GM23338 (cell line): ENCODE results near the gene ROBO1. TPM values are rescaled to one million over a fixed set of nuclear protein-coding genes. Genes with fewer than 3 reads are reported as not detected.

Experiments used
- ATAC-seq: fragments of 200-7000 bp; cut with Tn5 transposase; 3 replicates; pipeline ENCODE4 v1.9.1; 2020
- DNase-seq: peaks from one replicate; pipeline ENCODE4 v3.0.0-alpha.2; 2015; ENCODE audit warnings: low spot score
- H2AFZ ChIP-seq: fragments of 200-600 bp; sonication (generic); 2 replicates; pipeline ENCODE4 v1.8.0; 2016; ENCODE audit warnings: antibody characterized with exemption, mild to moderate bottlenecking, moderate library complexity
- H3F3A ChIP-seq: fragments of 200-600 bp; sonication (generic); replicated peaks from 2 replicates; pipeline ENCODE4 v1.8.0; 2017; ENCODE audit warnings: antibody characterized with exemption, mixed run types, low read depth
- H3K27ac ChIP-seq: fragments of 200-600 bp; sonication (generic); 2 replicates; pipeline ENCODE4 v1.6.1; 2016; ENCODE audit warnings: low read depth
- H3K27me3 ChIP-seq: fragments of 200-600 bp; sonication (generic); 2 replicates; pipeline ENCODE4 v1.8.0; 2016; ENCODE audit warnings: mild to moderate bottlenecking, mixed run types, moderate library complexity; ENCODE audit not compliant: insufficient read depth
- H3K36me3 ChIP-seq: fragments of 200-600 bp; sonication (generic); 2 replicates; pipeline ENCODE4 v1.8.0; 2016; ENCODE audit warnings: mild to moderate bottlenecking; ENCODE audit not compliant: insufficient read depth
- H3K4me1 ChIP-seq: fragments of 200-600 bp; sonication (generic); 2 replicates; pipeline ENCODE4 v1.8.0; 2016; ENCODE audit warnings: mild to moderate bottlenecking, moderate library complexity; ENCODE audit not compliant: insufficient read depth
- H3K4me2 ChIP-seq: fragments of 200-600 bp; sonication (generic); 2 replicates; pipeline ENCODE4 v1.7.1; 2017; ENCODE audit warnings: mixed run types
- H3K4me3 ChIP-seq: fragments of 200-600 bp; sonication (generic); 2 replicates; pipeline ENCODE4 v1.6.1; 2016; ENCODE audit warnings: mixed run types
- H3K79me2 ChIP-seq: fragments of 200-600 bp; sonication (generic); replicated peaks from 2 replicates; pipeline ENCODE4 v1.8.0; 2017; ENCODE audit warnings: mild to moderate bottlenecking; ENCODE audit not compliant: insufficient read depth
- H3K9me2 ChIP-seq: fragments of 200-600 bp; sonication (generic); 2 replicates; pipeline ENCODE4 v1.8.0; 2017; ENCODE audit not compliant: insufficient read depth
- H4K20me1 ChIP-seq: fragments of 200-600 bp; sonication (generic); replicated peaks from 2 replicates; pipeline ENCODE4 v1.8.0; 2017; ENCODE audit warnings: mild to moderate bottlenecking; ENCODE audit not compliant: insufficient read depth
- H3K27ac Mint-ChIP-seq: 2 replicates; pipeline ENCODE4 v1.8.0; 2020; ENCODE audit warnings: inconsistent platforms, mild to moderate bottlenecking, moderate library complexity, mixed read lengths
- H3K27me3 Mint-ChIP-seq: 3 replicates; pipeline ENCODE4 v1.8.0; 2022; ENCODE audit warnings: low read depth, mild to moderate bottlenecking, moderate library complexity, mixed read lengths, inconsistent platforms; ENCODE audit not compliant: insufficient read depth, poor library complexity
- H3K36me3 Mint-ChIP-seq: 3 replicates; pipeline ENCODE4 v1.8.0; 2021; ENCODE audit warnings: low read depth, mild to moderate bottlenecking, inconsistent platforms, moderate library complexity, mixed read lengths
- H3K4me1 Mint-ChIP-seq: 3 replicates; pipeline ENCODE4 v1.8.0; 2020; ENCODE audit warnings: mild to moderate bottlenecking, inconsistent platforms, mixed read lengths
- H3K4me3 Mint-ChIP-seq: 3 replicates; pipeline ENCODE4 v1.8.0; 2021; ENCODE audit warnings: moderate library complexity, mild to moderate bottlenecking, inconsistent platforms, mixed read lengths
- H3K9me3 Mint-ChIP-seq: 3 replicates; pipeline ENCODE4 v1.8.0; 2020; ENCODE audit warnings: moderate library complexity, mild to moderate bottlenecking, inconsistent platforms, mixed read lengths
- CREB1 ChIP-seq: fragments of 250-450 bp; sonication (Bioruptor Pico); IDR thresholded peaks from 2 replicates; pipeline ENCODE4 v1.5.0; 2020; ENCODE audit warnings: low read depth, mild to moderate bottlenecking, moderate library complexity
- EZH2 ChIP-seq: fragments of 200-600 bp; sonication (generic); IDR thresholded peaks from one replicate; pipeline ENCODE4 v1.8.0; 2017; ENCODE audit warnings: antibody characterized with exemption, mild to moderate bottlenecking, low read depth; ENCODE audit not compliant: unreplicated experiment
- JUNB ChIP-seq: IDR thresholded peaks from one replicate; pipeline ENCODE4 v1.6.1; 2016; ENCODE audit warnings: antibody characterized with exemption; ENCODE audit not compliant: unreplicated experiment
- ZNF114 ChIP-seq: fragments of 250-450 bp; sonication (Bioruptor Pico); IDR thresholded peaks from 2 replicates; pipeline ENCODE4 v1.5.0; 2020; ENCODE audit warnings: mild to moderate bottlenecking, moderate library complexity
- ZNF331 ChIP-seq: fragments of 250-450 bp; sonication (Bioruptor Pico); IDR thresholded peaks from 2 replicates; pipeline ENCODE4 v1.5.0; 2020; ENCODE audit warnings: low read depth, mild to moderate bottlenecking, moderate library complexity
- polyA plus RNA-seq: library from polyadenylated mRNA; unstranded; fragments of >200 nt; fragmentation: Nextera tagmentation; extraction: Ambion mirVana; gene quantifications from 2 replicates; pipeline ENCODE4 v1.2.1, GENCODE V29; 2016
- total RNA-seq: library from RNA; depleted of rRNA; stranded (reverse); fragments of >200 nt; shearing (Covaris generic); gene quantifications from 2 replicates; pipeline ENCODE4 v1.2.3, GENCODE V29; 2014
- TF ChIP-seq, protein P1 (sequence below): fragments of 250-450 bp; sonication (Bioruptor Pico); IDR thresholded peaks from 2 replicates; pipeline ENCODE4 v1.5.0; 2020; ENCODE audit warnings: mild to moderate bottlenecking, moderate library complexity
- TF ChIP-seq, protein P2 (sequence below), 2 experiments: fragments of 200-600 bp in 1 of 2; sonication (generic) in 1 of 2; conservative IDR thresholded peaks; 2 replicates each; pipeline versions ENCODE4 v1.5.1 to v1.6.1; 2016 to 2017; ENCODE audit warnings: antibody characterized with exemption in 2 of 2, low read depth in 2 of 2, mild to moderate bottlenecking in 2 of 2, moderate library complexity in 1 of 2

The ROBO1 gene
- total and polyA plus RNA-seq, 2 experiments from 2014 or later = 19.2 to 78.3 TPM

DNA sequence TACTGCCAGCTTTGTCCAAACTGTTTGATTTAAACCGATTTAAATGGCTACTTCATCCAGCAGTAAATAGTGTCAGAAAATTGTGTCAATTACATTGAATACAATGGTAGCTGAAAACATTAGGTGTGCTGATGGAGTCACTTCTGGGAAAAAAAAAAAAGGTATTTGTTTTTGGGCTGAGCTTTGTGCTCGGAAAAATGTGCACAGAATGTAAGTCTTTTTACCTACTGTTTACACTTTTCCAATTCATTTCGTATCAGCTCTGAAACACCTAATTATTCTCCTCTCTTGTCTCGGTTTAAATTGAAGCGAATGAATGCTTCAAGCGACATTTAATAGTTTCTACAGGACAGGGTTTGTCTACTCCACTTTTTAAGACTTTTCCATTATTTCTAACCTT, 1078.4 kb downstream of the ROBO1 start:
- peaks cover 9% of the 10 kb centered on the region; the same call in 2 of the 3 replicates for H3K36me3 Mint-ChIP-seq
- no peaks in the 10 kb centered on the region for H4K20me1 ChIP-seq
- no peaks in the 10 kb centered on the region for H3K9me2 ChIP-seq
- ATAC-seq (no peak), DNase-seq (no peak)
- no peak overlapping the region for H3K27ac ChIP-seq
- H3K36me3 ChIP-seq = no peaks in the 10 kb centered on the region
- no peak overlapping the region for H3K4me2 ChIP-seq
- H2AFZ ChIP-seq = no peak overlapping the region
- no peak overlapping the region for H3K27ac Mint-ChIP-seq
- no peak overlapping the region for H3K4me3 ChIP-seq
- H3F3A ChIP-seq = no peaks in the 10 kb centered on the region
- no peaks in the 10 kb centered on the region for H3K79me2 ChIP-seq
- no peak overlapping the region for H3K4me3 Mint-ChIP-seq
- no peaks in the 10 kb centered on the region for H3K9me3 Mint-ChIP-seq
- H3K4me1 Mint-ChIP-seq = no peaks in the 10 kb centered on the region
- no peaks in the 10 kb centered on the region for H3K27me3 Mint-ChIP-seq
- no peak for TF ChIP-seq ZNF114 (CRISPR knock-in tag)
- no peak for TF ChIP-seq CREB1 (CRISPR knock-in tag)
- TF ChIP-seq ZNF331 (CRISPR knock-in tag) = no peak
- TF ChIP-seq, protein P1, sequence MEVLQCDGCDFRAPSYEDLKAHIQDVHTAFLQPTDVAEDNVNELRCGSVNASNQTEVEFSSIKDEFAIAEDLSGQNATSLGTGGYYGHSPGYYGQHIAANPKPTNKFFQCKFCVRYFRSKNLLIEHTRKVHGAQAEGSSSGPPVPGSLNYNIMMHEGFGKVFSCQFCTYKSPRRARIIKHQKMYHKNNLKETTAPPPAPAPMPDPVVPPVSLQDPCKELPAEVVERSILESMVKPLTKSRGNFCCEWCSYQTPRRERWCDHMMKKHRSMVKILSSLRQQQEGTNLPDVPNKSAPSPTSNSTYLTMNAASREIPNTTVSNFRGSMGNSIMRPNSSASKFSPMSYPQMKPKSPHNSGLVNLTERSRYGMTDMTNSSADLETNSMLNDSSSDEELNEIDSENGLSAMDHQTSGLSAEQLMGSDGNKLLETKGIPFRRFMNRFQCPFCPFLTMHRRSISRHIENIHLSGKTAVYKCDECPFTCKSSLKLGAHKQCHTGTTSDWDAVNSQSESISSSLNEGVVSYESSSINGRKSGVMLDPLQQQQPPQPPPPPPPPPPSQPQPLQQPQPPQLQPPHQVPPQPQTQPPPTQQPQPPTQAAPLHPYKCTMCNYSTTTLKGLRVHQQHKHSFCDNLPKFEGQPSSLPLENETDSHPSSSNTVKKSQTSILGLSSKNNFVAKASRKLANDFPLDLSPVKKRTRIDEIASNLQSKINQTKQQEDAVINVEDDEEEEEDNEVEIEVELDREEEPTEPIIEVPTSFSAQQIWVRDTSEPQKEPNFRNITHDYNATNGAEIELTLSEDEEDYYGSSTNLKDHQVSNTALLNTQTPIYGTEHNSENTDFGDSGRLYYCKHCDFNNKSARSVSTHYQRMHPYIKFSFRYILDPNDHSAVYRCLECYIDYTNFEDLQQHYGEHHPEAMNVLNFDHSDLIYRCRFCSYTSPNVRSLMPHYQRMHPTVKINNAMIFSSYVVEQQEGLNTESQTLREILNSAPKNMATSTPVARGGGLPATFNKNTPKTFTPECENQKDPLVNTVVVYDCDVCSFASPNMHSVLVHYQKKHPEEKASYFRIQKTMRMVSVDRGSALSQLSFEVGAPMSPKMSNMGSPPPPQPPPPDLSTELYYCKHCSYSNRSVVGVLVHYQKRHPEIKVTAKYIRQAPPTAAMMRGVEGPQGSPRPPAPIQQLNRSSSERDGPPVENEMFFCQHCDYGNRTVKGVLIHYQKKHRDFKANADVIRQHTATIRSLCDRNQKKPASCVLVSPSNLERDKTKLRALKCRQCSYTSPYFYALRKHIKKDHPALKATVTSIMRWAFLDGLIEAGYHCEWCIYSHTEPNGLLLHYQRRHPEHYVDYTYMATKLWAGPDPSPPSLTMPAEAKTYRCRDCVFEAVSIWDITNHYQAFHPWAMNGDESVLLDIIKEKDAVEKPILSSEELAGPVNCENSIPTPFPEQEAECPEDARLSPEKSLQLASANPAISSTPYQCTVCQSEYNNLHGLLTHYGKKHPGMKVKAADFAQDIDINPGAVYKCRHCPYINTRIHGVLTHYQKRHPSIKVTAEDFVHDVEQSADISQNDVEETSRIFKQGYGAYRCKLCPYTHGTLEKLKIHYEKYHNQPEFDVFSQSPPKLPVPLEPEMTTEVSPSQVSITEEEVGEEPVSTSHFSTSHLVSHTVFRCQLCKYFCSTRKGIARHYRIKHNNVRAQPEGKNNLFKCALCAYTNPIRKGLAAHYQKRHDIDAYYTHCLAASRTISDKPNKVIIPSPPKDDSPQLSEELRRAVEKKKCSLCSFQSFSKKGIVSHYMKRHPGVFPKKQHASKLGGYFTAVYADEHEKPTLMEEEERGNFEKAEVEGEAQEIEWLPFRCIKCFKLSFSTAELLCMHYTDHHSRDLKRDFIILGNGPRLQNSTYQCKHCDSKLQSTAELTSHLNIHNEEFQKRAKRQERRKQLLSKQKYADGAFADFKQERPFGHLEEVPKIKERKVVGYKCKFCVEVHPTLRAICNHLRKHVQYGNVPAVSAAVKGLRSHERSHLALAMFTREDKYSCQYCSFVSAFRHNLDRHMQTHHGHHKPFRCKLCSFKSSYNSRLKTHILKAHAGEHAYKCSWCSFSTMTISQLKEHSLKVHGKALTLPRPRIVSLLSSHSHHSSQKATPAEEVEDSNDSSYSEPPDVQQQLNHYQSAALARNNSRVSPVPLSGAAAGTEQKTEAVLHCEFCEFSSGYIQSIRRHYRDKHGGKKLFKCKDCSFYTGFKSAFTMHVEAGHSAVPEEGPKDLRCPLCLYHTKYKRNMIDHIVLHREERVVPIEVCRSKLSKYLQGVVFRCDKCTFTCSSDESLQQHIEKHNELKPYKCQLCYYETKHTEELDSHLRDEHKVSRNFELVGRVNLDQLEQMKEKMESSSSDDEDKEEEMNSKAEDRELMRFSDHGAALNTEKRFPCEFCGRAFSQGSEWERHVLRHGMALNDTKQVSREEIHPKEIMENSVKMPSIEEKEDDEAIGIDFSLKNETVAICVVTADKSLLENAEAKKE (CRISPR knock-in tag) = no peak
- no peak for TF ChIP-seq EZH2
- TF ChIP-seq JUNB = no peak
- TF ChIP-seq, protein P2, sequence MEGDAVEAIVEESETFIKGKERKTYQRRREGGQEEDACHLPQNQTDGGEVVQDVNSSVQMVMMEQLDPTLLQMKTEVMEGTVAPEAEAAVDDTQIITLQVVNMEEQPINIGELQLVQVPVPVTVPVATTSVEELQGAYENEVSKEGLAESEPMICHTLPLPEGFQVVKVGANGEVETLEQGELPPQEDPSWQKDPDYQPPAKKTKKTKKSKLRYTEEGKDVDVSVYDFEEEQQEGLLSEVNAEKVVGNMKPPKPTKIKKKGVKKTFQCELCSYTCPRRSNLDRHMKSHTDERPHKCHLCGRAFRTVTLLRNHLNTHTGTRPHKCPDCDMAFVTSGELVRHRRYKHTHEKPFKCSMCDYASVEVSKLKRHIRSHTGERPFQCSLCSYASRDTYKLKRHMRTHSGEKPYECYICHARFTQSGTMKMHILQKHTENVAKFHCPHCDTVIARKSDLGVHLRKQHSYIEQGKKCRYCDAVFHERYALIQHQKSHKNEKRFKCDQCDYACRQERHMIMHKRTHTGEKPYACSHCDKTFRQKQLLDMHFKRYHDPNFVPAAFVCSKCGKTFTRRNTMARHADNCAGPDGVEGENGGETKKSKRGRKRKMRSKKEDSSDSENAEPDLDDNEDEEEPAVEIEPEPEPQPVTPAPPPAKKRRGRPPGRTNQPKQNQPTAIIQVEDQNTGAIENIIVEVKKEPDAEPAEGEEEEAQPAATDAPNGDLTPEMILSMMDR (conservative IDR thresholded peaks at IDR 0.05; ENCODE audit: low read depth in 2 of 2) = no peak
- H3K27me3 ChIP-seq = no peaks in the 10 kb centered on the region
- H3K4me1 ChIP-seq = no peaks in the 10 kb centered on the region
